Stimulated activated CD4-positive, alpha-beta T cell treated with anti-CD3 and anti-CD28 coated beads, Interleukin-12 subunit alpha, Interleukin-12 subunit beta, amount 100 ng/mL, for 4 hours (primary cell): ENCODE results near the gene PRDM10.
"Not testable (repeated sequence)": the region's sequence is repeated elsewhere in the genome, so short reads cannot be mapped to it uniquely, and the experiment has no call there.

Experiments used
- DNase-seq: peaks from one replicate; pipeline ENCODE4 v3.0.0-alpha.2; 2020

Gene PRDM10

DNA sequence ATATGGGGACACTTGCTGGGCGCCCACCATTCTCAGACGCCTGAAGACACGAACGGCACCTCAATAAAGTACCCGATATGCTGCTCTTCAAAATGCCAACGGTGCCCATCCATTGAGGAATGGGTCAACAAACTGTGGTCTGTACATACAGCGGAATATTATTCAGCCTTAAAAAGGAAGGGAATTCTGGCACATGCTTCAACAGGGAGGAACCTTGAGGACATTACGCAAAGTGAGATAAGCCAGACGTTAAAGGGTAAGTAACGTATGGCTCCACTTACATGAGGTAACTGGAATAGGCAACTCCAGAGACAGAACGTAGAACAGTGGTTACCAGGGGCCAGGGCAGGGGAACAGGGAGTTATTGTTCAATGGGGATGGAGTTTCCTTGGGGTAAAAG, 28.0 kb downstream of the PRDM10 start:
- DNase-seq: no peak

DNA sequence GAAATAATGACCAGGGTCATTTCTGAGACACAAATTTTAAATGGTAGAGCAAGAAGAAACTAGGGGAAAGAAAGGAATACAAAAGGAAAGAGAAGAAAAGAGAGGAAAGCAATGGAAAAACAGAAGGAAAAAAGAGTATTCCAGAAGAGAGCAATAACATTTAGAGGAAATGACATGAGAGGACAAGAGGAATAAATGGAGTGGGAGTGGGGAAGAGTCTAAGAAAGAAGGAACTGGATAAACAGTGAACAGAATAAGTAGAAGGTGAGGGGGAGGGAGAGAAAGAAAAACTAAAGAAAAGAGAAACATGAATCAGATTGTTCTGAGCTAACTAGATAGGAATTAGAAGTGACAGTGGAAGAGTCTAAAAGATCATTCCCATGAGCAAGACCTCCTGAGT, 28.4 kb downstream of the PRDM10 start:
- no peak for DNase-seq

GRCh38 chr11:129973809-129974208, 28.8 kb downstream of the PRDM10 start:
- DNase-seq: no peak

GRCh38 chr11:129973068-129973467, 29.6 kb downstream of the PRDM10 start:
- no peak for DNase-seq

- no peak for DNase-seq
Measured at GRCh38 chr11:129972611-129973010, 30.0 kb downstream of the PRDM10 start.

DNA sequence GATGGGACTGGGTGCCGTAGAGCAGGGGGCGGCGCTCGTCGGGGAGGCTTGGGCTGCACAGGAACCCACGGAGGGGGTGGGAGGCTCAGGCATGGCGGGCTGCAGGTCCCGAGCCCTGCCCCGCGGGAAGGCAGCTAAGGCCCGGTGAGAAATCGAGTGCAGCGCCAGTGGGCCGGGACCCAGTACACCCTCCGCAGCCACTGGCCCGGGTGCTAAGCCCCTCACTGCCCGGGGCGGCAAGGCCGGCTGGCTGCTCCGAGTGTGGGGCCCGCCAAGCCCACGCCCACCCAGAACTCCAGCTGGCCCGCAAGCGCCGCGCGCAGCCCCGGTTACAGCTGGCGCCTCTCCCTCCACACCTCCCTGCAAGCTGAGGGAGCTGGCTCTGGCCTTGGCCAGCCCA, 30.8 kb downstream of the PRDM10 start:
- DNase-seq: not testable (repeated sequence)

- no peak for DNase-seq
Measured at GRCh38 chr11:129969920-129970319, 32.7 kb downstream of the PRDM10 start.

- no peak for DNase-seq
Measured at GRCh38 chr11:129968591-129969419, 33.8 kb downstream of the PRDM10 start.

- DNase-seq: no peak
Measured at GRCh38 chr11:129967996-129968395, 34.6 kb downstream of the PRDM10 start.

- no peak for DNase-seq
Measured at GRCh38 chr11:129965248-129965647, 37.4 kb downstream of the PRDM10 start.

- DNase-seq: no peak
Measured at GRCh38 chr11:129960216-129961214, 42.1 kb downstream of the PRDM10 start.

DNA sequence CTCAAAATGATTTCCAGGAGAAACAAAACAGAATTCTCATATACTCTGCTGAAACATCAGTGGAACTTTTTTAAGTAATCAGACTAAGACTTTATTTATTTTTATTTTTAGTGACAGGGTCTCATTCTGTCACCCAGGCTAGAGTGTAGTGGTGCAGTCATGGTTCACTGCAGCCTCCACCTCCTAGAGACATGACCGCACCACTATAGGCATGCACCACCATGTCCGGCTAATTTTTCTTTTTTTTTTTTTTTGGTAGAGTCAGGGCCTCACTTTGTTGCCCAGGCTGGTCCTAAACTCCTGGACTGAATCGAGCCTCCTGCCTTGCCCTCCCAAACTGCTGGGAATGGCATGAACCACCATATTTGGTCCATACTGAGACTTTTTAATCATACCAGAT, 42.9 kb downstream of the PRDM10 start:
- no peak for DNase-seq

- no peak for DNase-seq
Measured at GRCh38 chr11:129955282-129955681, 47.4 kb downstream of the PRDM10 start.

DNA sequence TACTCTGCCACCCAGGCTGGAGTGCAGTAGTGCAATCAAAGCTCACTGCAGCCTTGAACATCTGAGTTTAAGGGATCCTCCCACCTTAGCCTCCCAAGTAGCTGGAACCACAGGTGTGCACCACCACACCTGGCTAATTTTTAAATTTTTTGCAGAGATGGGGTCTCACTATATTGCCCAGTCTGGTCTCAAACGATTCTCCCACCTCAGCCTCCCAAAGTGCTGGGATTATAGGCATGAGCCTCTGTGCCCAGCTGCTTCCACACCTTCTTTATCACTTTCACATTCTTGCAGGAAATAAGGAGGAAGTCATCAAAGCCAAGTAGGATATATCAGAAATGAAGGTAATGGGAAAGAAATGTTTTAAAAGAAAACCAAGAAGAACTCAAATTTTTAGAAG, 47.9 kb downstream of the PRDM10 start:
- DNase-seq: not testable (repeated sequence)

DNA sequence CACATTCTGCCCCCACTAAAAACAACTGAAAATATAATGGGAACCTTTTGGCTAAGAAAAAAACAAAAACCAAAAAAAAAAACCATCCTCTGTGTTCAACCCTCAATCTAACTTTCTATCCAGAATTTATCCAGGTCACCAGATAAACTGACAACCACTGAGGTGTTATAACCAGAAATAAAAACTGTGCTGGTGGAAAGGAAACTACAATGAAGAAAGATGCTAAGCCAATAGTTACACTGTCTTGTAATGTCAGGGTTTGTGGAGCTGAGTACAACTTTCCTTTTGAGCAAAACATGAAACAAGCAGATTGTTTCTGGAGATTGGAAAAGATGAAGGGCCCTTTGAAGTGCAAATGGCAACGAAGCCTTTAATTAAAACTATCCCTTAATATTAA, 50.8 kb downstream of the PRDM10 start:
- no peak for DNase-seq

DNA sequence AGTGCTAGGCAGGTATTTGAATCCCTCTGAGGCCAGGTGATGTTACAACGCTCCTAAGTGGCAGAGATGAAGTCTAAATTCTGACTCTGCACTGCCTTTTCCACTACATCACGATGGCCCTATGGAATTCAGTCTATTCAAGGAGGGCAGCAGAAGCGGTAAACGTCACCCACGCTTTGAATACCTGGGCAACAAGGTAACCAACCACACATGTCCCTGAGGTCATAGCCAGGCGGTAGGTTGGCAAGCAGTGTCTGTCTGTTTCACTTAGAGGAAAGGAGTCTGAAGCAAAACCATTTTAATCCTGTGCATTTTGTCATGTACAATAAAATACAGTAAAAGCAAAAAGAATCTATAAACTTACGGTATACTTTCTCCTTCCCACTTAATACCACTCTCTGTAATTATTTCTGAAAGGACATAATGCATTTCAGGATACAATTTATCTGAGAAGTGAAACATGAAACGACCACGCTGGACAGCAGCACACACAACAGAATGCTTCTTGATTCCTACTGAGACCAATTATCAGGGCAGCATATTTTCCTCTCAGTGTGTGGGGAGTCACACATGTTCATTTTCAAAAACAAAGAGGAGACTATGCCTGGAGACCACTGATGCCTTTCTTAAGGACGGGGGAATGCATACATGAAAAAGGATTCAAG, 51.3 kb downstream of the PRDM10 start:
- DNase-seq: no peak

GRCh38 chr11:129950101-129951091, 52.2 kb downstream of the PRDM10 start:
- no peak for DNase-seq

DNA sequence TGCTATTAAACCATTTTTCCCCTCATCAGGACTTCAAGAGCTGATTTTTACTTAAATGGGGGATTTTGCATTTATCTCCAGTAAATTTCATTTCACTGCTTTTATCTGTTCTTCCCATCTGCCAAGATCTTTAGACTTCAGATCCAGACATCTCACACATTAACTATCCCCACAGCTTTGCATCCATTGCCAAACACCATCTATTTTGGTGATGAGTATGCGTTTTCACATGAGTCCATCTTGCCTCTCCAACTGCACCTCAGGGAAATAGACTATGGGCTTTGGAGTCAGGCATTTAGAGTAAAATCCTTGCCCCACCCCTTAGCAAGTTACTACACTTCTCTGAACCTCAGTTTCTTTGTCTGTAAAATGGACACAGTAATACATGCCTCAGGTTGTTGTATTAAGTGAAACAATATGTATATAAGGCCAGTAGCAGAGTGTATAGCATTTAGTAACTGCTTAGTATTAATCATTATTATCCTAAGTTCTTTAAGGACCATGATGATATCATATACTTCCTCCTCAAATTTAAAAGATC, 53.6 kb downstream of the PRDM10 start:
- DNase-seq: no peak

- DNase-seq: no peak
Measured at GRCh38 chr11:129947474-129947873, 55.2 kb downstream of the PRDM10 start.

DNA sequence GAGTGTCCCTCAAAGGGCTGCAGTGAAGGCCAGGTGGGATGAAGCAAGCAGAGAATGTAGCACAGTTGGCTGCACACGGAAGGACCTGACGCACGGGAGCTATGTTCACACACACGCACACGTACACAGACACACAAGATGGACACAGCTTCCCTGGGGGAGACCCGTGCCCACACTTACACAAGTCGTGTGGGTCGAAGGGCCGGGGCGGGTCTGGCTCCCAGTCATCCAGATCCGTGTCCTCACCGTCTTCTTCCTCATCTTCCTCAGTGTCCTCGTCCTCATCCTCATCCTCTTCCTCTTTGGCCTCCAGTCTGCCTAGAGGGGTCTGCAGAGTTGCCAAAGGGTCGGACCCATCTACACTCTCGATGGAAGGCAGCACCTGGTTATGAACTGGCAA, 55.7 kb downstream of the PRDM10 start:
- DNase-seq: no peak

GRCh38 chr11:129946256-129946655, 56.4 kb downstream of the PRDM10 start:
- DNase-seq: no peak

DNA sequence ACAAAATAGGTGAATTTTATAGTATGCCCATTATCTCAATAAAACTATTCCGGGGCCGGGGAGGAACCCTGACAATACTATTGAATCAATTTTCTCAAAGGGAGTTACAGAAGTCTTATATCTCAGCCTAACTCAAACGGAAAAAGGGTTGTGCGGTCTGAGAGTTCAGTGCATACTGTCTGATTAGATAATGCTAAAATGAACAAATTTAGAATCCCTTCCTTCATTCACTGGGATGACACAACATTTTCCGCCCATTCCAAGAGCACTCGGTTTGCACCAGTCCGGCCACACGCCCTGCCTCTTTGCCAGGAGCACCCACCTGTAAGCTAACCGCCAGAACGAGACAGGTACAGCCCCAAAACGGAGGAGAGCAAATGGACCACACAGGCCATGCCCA, 57.3 kb downstream of the PRDM10 start:
- DNase-seq: no peak
